Astrocyte of the cerebellum (primary cell): ENCODE results near the gene SFSWAP.

Experiments
- DNase-seq: peaks from one replicate; pipeline ENCODE4 v3.0.0-alpha.2; 2011; ENCODE audit warnings: low read depth
- H3K4me3 ChIP-seq: 2 replicates; pipeline ENCODE4 v1.5.1; 2011; ENCODE audit warnings: mild to moderate bottlenecking, low read depth, low read length, moderate library complexity
- in situ Hi-C: cut with HindIII; loops from 2 replicates; pipeline ENCODE4 v1.10.0; 2017; ENCODE audit warnings: low sequenced_read_pairs
- TF ChIP-seq, protein P1 (sequence below): IDR thresholded peaks from 2 replicates; pipeline ENCODE4 v1.5.1; 2012; ENCODE audit warnings: low read length, low read depth, moderate library complexity, mild to moderate bottlenecking; ENCODE audit errors: missing control alignments

Gene SFSWAP

DNA sequence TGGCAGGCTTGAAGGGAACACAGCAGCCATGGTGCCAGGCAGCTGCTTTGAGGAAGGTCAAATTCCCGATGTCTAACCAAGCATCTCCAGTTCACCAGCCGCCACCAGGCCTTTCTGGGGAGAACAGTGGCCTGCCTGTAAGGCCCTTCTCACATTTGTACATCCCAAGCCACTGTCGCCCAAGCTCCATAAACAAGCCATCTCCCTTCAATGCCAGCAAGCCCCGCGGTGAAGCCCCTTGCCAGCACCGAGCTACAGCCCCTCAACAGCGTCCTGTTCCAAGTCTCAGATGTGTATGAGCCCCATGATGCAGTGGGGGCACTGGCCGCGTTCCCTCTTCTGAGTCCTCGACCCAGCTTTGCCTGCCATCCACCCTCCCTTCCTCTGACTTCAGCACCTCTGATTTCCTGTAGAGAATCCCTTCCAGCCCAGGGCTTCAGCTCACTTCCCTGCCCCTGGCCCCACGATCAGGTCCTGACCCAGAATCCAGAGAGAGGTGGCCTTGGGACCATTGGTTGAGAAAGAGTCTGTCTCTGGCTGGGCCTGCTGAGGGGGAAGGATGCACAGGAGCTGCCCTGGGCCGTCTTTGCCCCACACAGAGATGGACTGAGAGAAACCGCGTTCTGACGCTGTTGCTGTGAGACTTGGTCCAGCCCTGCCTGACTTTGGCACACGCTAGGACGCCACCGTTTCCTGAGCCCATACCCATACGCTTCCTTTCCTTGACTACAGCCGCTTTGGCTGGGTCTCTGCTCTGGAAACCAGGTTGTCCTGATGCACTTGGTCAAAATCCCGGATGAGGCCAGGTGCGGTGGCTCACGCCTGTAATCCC is 115.4 kb downstream of the SFSWAP start:
- TF ChIP-seq, protein P1, sequence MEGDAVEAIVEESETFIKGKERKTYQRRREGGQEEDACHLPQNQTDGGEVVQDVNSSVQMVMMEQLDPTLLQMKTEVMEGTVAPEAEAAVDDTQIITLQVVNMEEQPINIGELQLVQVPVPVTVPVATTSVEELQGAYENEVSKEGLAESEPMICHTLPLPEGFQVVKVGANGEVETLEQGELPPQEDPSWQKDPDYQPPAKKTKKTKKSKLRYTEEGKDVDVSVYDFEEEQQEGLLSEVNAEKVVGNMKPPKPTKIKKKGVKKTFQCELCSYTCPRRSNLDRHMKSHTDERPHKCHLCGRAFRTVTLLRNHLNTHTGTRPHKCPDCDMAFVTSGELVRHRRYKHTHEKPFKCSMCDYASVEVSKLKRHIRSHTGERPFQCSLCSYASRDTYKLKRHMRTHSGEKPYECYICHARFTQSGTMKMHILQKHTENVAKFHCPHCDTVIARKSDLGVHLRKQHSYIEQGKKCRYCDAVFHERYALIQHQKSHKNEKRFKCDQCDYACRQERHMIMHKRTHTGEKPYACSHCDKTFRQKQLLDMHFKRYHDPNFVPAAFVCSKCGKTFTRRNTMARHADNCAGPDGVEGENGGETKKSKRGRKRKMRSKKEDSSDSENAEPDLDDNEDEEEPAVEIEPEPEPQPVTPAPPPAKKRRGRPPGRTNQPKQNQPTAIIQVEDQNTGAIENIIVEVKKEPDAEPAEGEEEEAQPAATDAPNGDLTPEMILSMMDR: no peak

DNA sequence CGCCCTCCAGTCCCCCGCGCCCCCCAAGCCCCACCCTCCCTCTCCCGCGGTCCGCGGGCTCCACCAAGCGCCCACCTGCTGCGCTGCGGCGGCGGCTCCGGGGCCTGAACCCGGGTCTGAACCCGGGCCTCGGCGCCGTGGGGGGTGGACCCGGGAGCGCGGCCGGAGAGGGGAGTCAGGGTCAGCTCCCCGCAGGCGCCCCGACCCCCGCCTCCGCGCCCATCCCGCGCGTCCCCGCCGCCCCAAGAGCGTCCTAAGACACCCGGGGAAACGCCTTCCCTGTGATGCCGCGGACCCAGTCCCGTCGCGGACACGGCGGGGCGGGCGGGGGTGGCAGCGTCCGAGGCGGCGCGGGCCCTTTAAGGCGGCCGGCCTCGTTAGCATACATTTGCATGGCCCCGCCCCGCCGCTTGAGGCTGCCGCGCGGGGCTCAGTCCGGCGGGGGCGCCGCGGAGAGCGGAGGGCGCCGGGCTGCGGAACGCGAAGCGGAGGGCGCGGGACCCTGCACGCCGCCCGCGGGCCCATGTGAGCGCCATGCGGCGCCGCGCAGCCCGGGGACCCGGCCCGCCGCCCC is 117.2 kb downstream of the SFSWAP start, which contains the start of gene MMP17:
Gene MMP17 (plus strand): TSS at position 433 of the 574 bp plus-strand sequence. CDS start 102 bp downstream, at position 535.
- in situ Hi-C loops: no loop called here
- no peak for DNase-seq
- peak within 1 kb of the TSS; percentile 45 for H3K4me3 ChIP-seq
- TF ChIP-seq, protein P1: no peak

More for the DNA sequence above, 115.4 kb downstream of the SFSWAP start:
- no peak for DNase-seq
- in situ Hi-C loops: no loop called here
- H3K4me3 ChIP-seq: no peak overlapping the region

DNA sequence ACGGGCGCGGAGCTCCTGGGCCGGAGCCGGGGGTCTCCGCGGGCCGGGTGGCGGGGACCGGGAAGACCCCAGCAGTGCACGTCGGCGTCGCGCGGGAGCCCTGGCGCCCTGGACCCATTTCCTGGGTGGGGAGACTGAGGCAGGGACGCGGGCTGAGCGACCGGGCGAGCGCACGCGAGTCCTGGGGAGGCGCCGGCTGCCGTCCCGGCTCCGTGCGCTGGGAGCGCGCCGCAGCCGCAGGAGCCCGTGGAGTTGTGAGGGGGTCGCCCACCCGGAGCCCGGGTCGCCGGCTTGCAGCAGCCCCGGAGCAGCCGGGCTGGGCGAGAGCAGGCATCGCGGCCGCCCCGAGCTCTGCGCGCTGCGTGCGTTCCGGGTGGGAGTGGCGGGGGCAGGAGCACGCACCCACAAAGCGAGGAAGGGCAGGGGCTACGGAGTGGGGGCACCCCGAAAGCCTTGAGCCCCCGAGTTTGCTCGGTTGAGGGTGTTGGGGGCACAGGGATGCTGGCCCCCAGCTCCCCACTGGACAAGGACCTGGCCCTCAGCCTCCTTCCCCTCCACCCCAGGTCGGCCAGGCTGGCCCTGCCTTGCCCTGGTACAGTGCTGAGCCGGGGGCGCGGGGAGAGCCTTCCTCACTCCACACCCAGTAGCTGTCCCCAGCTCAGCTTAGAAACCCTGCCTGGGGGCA is 117.9 kb downstream of the SFSWAP start:
- in situ Hi-C loops: no loop called here
- DNase-seq: no peak
- H3K4me3 ChIP-seq: peak overlapping the region; percentile 45
- TF ChIP-seq, protein P1: no peak

DNA sequence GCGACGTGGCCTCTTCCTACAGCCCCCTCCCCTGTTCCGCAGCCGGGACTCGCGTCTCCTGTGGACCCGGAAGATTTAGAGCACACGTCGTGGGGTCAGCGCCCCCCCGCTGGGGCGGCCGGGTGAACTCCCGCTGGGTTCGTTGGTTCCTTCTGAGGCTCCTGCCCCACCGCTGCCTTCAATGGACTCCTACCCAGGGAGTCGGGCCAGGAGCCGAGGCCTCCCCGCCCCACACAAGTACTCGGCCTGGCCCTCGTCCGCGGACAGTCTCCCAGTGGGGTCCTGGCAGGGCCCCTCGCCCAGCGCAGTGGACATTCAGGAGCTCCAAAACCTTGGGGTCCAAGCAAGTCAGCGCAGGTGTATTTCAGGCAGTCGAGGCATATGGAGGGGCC is 118.5 kb downstream of the SFSWAP start:
- peak overlapping the region; percentile 45 for H3K4me3 ChIP-seq
- in situ Hi-C loops: no loop called here
- TF ChIP-seq, protein P1: no peak
- DNase-seq: no peak

DNA sequence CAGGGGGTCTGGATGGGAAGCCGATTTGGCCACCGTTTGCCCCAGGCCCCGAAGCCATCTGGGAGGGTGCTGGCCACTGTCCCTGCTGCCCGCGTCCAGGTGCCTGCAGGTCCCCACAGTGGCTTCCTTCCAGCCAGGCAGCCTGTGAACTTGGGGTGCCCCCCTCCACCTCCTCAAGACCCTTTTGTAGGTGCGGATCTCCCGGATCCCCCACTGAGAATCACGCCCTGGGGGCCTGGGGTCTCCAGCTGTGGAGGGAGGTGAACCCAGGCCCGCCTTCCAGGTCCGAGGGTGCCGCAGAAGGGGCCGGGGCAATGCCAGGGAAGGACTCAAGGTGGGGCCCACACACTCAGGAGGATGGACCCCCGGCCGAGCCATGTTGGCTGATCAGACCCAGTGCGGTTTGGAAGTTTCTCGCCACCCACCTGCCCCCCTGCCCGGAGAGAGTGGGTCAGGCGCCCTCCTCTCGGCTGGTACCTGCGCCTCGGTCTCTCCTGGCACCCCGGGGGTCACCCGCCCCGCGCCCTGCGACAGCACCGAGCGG is 119.0 kb downstream of the SFSWAP start:
- peak overlapping the region; percentile 45 for H3K4me3 ChIP-seq
- in situ Hi-C loops: no loop called here
- DNase-seq: no peak
- TF ChIP-seq, protein P1: no peak

DNA sequence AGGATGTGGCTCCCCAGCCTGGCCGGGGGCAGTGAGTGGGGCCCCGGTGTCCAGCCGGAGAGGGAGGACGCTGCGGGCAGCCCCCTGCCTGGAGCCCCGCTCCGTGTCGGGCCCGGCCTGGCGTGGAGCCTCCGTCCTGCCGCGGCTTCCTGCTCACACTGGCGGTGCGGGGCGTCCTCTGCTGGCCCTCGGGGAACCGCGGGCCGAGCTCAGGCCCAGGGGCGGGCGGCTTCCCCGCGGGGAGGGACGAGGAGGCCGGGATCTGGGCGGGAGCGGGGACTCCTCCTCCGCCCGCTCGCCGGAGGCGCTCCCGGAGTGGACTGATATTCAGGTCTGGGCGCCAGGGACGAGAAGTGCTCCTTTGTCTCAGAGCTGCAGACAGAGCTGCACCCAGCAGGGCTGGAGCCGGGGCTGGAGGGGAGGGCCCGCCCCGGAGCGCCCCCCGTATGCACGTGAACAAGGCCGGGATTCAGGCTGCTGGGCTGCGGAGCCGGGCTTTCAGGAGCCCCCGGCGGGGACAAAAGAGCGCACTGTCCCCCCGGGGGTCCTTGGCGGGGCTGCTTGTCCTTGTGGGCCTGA is 119.5 kb downstream of the SFSWAP start:
- TF ChIP-seq, protein P1: peak; percentile 65
- DNase-seq: peak; percentile 28
- in situ Hi-C loops: no loop called here
- H3K4me3 ChIP-seq: peak overlapping the region; percentile 45
